H1 (cell line): ENCODE measurements around the gene EXOSC7. TPM values are rescaled to one million over a fixed set of nuclear protein-coding genes. Genes with fewer than 3 reads are reported as not detected.

ENCODE experiments used
- HDAC6 ChIP-seq: IDR thresholded peaks from one replicate; pipeline ENCODE4 v1.7.1; 2012; ENCODE audit warnings: low read depth, mild to moderate bottlenecking, inconsistent platforms, low read length, moderate library complexity
- JUN ChIP-seq: IDR thresholded peaks from 2 replicates; pipeline ENCODE4 v1.6.1; 2011; ENCODE audit warnings: low read depth, mild to moderate bottlenecking, improper control_type of control experiment, low read length
- POLR2A ChIP-seq, 2 experiments: IDR thresholded peaks; 1 replicate in 1 of 2; 2 replicates in 1 of 2; pipeline ENCODE4 v1.6.1; 2011; ENCODE audit warnings: low read depth in 2 of 2, low read length in 2 of 2, mild to moderate bottlenecking in 2 of 2; ENCODE audit errors: control extremely low read depth in 1 of 2
- RAD21 ChIP-seq, 2 experiments: IDR thresholded peaks in 1 of 2; conservative IDR thresholded peaks in 1 of 2; 2 replicates each; pipeline ENCODE4 v1.6.1; 2011; ENCODE audit warnings: low read depth in 2 of 2, low read length in 2 of 2, improper control_type of control experiment in 1 of 2, inconsistent platforms in 1 of 2, mild to moderate bottlenecking in 1 of 2, moderate library complexity in 1 of 2
- ZNF274 ChIP-seq: IDR thresholded peaks from 2 replicates; pipeline ENCODE4 v1.7.0; 2012; ENCODE audit warnings: low read length, borderline replicate concordance; ENCODE audit errors: extremely low read depth
- polyA plus RNA-seq, 7 experiments: library from polyadenylated mRNA; depleted of rRNA in 3 of 7; stranded (reverse) in 5 of 7; unstranded in 2 of 7; fragments of >200 nt in 5 of 7; fragments of 200-250 nt in 2 of 7; gene quantifications; 1 replicate in 5 of 7; 2 replicates in 1 of 7; 4 replicates in 1 of 7; pipeline versions ENCODE4 v1.2.1 to v1.2.3, GENCODE V29; 2011 to 2013; ENCODE audit warnings: missing spikeins in 2 of 7, mixed read lengths in 2 of 7
- total RNA-seq: library from RNA; stranded (reverse); fragmentation: NEBNext Ultra II Directional; extraction: Animal tissue kit (Norgen Biotek cat#: 25700); gene quantifications from 2 replicates; pipeline ENCODE4 v1.2.1, GENCODE V29; 2021
- TF ChIP-seq, protein P1 (sequence below): fragments of 300-600 bp; sonication (generic); IDR thresholded peaks from 2 replicates; pipeline ENCODE4 v1.7.1; 2012; ENCODE audit warnings: low read length, moderate library complexity, mild to moderate bottlenecking, inconsistent platforms; ENCODE audit not compliant: insufficient replicate concordance
- TF ChIP-seq, protein P2 (sequence below), 3 experiments: IDR thresholded peaks; 1 replicate in 2 of 3; 2 replicates in 1 of 3; pipeline versions ENCODE4 v1.5.1 to v1.6.1; 2011; ENCODE audit warnings: low read length in 3 of 3, mild to moderate bottlenecking in 3 of 3, inconsistent platforms in 2 of 3, low read depth in 1 of 3, moderate library complexity in 1 of 3; ENCODE audit not compliant: insufficient read depth in 1 of 3; ENCODE audit errors: control extremely low read depth in 1 of 3

EXOSC7 gene
- total and polyA plus RNA-seq, 2 of the 8 experiments (the other 6 are each of a cell fraction or from before 2014, with no cell fraction given), result 92.7 to 94.5 TPM

GRCh38 chr3:45042162-45042561 is 66.1 kb downstream of the EXOSC7 start (continued):
- TF ChIP-seq, protein P1, sequence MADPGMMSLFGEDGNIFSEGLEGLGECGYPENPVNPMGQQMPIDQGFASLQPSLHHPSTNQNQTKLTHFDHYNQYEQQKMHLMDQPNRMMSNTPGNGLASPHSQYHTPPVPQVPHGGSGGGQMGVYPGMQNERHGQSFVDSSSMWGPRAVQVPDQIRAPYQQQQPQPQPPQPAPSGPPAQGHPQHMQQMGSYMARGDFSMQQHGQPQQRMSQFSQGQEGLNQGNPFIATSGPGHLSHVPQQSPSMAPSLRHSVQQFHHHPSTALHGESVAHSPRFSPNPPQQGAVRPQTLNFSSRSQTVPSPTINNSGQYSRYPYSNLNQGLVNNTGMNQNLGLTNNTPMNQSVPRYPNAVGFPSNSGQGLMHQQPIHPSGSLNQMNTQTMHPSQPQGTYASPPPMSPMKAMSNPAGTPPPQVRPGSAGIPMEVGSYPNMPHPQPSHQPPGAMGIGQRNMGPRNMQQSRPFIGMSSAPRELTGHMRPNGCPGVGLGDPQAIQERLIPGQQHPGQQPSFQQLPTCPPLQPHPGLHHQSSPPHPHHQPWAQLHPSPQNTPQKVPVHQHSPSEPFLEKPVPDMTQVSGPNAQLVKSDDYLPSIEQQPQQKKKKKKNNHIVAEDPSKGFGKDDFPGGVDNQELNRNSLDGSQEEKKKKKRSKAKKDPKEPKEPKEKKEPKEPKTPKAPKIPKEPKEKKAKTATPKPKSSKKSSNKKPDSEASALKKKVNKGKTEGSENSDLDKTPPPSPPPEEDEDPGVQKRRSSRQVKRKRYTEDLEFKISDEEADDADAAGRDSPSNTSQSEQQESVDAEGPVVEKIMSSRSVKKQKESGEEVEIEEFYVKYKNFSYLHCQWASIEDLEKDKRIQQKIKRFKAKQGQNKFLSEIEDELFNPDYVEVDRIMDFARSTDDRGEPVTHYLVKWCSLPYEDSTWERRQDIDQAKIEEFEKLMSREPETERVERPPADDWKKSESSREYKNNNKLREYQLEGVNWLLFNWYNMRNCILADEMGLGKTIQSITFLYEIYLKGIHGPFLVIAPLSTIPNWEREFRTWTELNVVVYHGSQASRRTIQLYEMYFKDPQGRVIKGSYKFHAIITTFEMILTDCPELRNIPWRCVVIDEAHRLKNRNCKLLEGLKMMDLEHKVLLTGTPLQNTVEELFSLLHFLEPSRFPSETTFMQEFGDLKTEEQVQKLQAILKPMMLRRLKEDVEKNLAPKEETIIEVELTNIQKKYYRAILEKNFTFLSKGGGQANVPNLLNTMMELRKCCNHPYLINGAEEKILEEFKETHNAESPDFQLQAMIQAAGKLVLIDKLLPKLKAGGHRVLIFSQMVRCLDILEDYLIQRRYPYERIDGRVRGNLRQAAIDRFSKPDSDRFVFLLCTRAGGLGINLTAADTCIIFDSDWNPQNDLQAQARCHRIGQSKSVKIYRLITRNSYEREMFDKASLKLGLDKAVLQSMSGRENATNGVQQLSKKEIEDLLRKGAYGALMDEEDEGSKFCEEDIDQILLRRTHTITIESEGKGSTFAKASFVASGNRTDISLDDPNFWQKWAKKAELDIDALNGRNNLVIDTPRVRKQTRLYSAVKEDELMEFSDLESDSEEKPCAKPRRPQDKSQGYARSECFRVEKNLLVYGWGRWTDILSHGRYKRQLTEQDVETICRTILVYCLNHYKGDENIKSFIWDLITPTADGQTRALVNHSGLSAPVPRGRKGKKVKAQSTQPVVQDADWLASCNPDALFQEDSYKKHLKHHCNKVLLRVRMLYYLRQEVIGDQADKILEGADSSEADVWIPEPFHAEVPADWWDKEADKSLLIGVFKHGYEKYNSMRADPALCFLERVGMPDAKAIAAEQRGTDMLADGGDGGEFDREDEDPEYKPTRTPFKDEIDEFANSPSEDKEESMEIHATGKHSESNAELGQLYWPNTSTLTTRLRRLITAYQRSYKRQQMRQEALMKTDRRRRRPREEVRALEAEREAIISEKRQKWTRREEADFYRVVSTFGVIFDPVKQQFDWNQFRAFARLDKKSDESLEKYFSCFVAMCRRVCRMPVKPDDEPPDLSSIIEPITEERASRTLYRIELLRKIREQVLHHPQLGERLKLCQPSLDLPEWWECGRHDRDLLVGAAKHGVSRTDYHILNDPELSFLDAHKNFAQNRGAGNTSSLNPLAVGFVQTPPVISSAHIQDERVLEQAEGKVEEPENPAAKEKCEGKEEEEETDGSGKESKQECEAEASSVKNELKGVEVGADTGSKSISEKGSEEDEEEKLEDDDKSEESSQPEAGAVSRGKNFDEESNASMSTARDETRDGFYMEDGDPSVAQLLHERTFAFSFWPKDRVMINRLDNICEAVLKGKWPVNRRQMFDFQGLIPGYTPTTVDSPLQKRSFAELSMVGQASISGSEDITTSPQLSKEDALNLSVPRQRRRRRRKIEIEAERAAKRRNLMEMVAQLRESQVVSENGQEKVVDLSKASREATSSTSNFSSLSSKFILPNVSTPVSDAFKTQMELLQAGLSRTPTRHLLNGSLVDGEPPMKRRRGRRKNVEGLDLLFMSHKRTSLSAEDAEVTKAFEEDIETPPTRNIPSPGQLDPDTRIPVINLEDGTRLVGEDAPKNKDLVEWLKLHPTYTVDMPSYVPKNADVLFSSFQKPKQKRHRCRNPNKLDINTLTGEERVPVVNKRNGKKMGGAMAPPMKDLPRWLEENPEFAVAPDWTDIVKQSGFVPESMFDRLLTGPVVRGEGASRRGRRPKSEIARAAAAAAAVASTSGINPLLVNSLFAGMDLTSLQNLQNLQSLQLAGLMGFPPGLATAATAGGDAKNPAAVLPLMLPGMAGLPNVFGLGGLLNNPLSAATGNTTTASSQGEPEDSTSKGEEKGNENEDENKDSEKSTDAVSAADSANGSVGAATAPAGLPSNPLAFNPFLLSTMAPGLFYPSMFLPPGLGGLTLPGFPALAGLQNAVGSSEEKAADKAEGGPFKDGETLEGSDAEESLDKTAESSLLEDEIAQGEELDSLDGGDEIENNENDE, result no peak
- TF ChIP-seq JUN (no peak), ZNF274 (no peak), HDAC6 (no peak), RAD21 (IDR thresholded peaks at IDR 0.05 in 1 of 2, conservative IDR thresholded peaks at IDR 0.05 in 1 of 2; ENCODE audit: low read depth in 2 of 2, low read length in 2 of 2) (no peak), POLR2A (IDR thresholded peaks at IDR 0.05; ENCODE audit: control extremely low read depth in 1 of 2, low read depth in 2 of 2, low read length in 2 of 2) (no peak)
- TF ChIP-seq, protein P2, sequence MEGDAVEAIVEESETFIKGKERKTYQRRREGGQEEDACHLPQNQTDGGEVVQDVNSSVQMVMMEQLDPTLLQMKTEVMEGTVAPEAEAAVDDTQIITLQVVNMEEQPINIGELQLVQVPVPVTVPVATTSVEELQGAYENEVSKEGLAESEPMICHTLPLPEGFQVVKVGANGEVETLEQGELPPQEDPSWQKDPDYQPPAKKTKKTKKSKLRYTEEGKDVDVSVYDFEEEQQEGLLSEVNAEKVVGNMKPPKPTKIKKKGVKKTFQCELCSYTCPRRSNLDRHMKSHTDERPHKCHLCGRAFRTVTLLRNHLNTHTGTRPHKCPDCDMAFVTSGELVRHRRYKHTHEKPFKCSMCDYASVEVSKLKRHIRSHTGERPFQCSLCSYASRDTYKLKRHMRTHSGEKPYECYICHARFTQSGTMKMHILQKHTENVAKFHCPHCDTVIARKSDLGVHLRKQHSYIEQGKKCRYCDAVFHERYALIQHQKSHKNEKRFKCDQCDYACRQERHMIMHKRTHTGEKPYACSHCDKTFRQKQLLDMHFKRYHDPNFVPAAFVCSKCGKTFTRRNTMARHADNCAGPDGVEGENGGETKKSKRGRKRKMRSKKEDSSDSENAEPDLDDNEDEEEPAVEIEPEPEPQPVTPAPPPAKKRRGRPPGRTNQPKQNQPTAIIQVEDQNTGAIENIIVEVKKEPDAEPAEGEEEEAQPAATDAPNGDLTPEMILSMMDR (IDR thresholded peaks at IDR 0.05; ENCODE audit: control extremely low read depth in 1 of 3, insufficient read depth in 1 of 3, low read depth in 1 of 3, low read length in 3 of 3), result no peak
